GM19240 (cell line): ENCODE data around the gene PIEZO2.
A peak's percentile ranks its signal among the peaks of the same experiment; 100 is the strongest.

Experiments used
- DNase-seq: peaks from one replicate; pipeline ENCODE4 v3.0.0; 2011; ENCODE audit warnings: low spot score; ENCODE audit not compliant: insufficient read length

Gene PIEZO2

DNA sequence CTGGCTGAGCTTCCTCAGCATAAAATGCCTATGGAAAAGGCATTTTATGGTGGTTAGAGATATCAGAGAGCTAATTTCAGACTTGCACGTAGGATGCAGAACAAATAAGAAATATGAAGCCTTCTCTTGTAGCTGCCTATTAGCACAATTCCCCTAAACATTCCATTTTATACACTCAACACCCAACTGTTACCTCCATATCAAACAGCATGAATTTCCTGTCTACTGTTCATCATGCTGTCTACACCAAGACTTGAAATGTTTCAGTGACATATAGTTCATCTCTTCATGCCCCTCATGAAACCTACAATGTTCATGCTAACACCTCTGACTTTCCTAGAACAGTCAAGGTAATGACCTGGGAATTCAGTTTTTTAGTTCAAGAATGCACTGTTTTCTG, 249.9 kb downstream of the PIEZO2 start:
- no peak for DNase-seq

DNA sequence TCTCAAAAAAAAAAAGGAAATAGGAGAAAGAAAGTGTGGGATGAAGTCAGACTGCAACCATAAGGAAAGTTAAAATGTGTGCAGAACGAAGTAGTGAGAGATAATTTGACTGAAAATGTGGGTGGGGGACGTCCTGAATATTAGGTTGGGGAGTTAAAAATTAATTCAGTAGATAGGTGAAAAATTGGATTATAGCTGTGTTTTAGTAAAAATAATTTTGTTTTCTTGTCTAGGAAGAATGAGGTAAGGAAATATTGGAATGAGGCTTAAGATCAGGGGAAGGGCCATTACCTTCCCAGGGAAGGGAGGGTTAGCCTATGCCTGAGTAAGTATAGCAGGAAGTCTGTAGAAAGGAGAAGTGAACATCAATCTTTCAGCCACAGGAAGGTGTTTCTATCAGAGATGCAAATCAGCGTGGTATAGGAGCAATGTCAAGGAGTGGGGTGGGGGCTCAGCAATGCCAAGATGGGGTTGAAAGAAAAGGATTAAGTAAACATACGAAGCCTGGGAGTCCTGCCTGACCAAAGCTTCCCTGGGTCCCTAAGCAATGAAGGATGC, 250.9 kb downstream of the PIEZO2 start:
- DNase-seq: no peak

DNA sequence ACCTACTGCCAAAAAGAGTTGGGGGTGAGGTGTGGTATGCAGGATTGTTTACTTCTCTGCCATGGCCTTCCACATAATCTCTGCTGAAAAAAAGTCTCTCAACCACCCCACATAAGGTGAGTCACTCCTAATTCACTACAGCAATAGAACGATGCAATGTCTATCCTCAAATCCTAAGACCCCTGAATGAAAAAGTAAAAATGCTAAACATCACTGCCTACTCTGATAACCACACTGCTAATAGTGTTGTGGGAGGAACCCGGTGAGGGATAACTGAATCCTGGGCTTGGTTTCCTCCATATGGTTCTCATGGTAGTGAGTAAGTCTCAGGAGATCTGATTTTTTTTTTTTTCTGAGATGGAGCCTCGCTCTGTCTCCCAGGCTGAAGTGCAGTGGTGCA, 252.5 kb downstream of the PIEZO2 start:
- no peak for DNase-seq

DNA sequence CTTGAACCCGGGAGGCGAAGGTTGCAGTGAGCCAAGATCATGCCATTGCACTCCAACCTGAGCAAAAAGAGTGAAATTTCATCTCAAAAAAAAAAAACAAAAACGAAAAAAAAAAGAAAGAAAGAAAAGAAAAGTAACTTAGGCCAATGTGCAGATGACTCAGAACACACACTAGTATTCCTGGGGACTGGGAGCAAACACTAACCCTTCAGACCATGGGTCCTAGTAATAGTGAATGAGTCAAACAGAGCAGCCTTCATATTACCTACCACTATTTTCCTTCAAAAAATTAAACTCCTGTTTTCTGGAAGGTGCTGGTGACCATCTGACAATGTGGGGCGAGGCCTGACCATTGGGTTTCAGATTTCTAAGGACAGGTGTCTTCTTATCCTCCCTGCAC, 253.4 kb downstream of the PIEZO2 start:
- DNase-seq: no peak

DNA sequence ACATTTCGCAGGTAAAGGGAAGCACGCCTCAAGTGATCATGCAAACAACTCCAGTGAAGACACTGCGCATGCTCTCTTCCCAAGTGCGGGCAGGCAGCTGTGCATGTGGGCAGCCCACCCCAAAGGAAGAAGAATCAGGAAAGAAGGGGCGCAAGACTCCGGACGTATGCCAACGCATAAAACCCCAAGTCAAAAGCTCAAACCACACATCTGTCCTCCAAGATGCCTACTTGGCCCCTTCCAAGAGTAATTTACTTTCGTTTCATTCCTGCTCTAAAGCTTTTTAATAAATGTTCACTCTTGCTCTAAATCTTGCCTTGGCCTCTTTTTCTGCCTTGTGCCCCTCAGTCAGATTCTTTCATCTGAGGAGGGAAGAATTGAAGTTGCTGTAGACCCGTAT, 254.9 kb downstream of the PIEZO2 start:
- no peak for DNase-seq

DNA sequence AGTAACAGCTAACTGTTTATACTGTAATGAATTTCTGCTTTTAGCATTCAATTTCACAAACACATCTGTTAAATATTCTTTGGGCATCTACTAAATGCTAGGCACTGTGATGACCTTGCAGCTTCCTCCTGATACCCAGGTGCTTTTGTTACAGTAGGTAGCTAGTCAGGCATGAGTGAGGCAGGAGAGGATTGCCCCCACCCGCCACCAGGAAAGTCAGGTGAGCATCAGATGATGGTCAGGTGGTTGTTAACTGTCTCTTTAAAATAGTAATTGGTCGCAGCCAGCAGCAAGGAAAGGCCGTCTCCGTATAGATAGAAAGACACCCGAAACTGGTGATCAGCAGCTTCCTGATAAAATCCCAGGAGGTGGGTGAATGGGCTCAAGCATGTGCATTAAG, 255.6 kb downstream of the PIEZO2 start:
- no peak for DNase-seq

DNA sequence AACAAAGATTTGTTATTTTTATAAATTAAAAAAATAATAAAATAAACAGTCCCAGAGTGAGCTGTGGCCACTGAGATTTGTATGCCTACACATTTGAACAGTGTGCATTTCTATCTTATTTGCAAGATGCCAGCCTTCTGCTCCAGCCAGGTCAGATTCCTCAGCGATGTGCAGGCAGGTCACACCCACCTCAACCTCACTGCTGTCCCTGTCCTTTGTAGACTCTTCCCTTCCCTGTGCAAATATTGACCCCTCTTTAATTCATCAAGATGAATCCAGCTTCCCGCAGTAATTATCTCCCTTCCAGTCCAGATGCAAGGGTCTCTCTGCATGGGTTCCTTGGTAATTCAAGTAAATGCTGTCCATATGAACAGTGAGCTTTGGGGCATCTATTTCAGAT, 256.2 kb downstream of the PIEZO2 start:
- no peak for DNase-seq

DNA sequence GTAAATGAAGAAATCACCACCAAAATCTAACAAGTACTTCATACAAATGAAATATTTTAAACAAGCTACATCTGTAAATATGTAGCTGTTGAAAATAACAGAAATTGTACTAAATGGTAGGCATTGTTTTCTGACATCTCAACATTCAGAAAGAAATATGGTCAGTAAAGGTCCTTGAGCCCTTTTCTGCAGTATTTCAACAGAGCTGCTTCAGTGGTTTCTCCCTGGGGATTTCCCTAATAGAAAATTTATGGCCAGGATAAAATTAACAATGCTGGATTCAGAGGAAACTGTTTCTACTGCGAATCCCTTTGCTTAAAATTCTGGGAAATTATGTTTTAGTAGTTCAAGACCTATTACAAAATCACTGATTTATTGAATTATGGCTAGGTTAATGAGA, 256.6 kb downstream of the PIEZO2 start:
- DNase-seq: no peak

DNA sequence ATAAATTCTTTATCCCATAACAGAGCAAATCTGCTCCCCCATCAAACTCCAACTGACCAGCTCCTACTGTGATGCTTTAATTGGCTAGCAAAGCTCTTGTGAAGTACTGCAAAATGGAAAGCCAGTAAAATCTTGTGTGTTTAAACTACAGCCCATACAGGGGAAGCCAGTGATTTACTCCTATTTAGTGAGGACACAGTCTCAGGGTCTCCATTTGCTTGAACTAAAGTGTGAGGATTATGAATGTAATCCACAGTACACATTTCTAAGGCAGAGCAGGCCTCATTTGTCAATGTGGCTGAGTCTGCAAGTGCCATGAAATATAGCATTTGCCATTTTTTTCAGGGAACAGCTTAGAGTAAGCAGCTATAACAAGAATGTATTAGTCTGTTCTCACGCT, 259.3 kb downstream of the PIEZO2 start:
- DNase-seq: no peak

DNA sequence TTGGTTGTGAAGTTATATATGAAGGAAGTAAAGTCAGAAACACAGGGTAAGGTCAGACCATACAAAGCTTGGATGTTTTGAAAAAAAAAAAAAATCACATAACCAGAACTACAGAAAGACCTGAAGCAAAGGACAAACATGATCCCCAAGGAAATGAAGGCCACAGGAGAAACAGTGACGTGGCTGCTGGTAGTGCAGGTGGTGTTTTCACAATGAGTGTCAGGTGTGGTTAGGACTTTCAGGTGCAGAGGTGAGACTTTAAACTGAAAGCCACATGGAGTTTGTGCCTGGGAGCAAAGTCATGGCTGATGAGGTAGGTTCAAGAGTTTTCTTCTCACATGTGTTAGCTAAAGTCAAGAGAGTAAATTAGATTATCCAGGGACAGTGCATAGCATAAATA, 270.7 kb downstream of the PIEZO2 start:
- DNase-seq: peak; percentile 31

DNA sequence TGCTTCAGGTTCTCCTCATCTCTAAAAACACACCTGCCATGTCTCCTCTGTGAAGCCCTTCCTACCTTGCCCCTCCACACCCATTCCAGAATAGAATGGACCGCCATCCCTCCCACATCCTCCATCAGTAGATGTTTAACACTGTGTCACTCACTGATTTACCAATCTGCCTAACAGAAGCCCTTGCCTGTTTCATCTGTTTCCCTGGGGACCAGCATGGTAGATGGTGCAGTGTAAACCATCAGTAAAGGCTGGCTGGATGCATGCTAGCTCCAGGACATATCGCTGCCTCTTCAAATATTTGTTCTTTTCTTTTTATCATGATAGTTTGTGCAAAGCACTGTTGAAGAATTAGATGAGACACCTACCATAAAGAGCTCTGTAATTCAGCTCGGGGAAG, 271.4 kb downstream of the PIEZO2 start:
- DNase-seq: no peak

DNA sequence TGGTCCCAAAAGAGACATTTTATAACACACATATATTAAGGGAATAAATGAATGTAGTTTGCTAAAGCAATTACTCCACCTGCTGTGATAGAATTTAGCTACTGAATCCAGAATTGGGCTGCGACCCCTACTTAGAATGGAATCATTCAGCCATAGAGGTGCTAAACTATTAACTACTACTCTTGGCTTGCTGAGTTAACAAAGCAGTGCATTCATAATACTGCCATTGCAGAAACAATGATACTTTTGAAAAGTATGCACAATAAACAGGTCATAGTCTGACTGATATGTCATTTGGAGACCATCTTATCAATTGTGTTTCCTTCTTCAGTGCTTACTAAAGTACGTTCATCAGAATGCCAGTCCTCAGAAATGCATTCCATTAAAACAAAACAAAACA, 273.6 kb downstream of the PIEZO2 start:
- DNase-seq: no peak

DNA sequence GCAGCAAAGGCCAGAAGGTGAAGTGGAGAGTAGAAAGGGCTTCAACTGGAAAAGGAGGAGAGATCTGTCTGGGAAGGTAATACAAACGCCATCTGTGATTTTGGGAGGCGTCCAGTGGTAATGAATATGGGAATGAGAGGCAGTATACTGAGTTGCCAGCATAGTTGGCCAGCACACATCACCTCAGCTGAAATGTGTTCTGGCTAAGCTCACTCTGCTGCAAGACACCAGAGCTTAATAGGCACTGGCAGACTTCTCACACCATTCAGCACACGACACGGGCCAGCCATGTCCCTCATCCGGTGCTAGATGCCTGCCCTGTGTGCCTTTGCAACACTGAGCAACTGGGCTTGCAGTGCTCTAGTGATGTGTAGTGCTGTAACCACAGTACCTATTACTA, 277.1 kb downstream of the PIEZO2 start:
- no peak for DNase-seq

DNA sequence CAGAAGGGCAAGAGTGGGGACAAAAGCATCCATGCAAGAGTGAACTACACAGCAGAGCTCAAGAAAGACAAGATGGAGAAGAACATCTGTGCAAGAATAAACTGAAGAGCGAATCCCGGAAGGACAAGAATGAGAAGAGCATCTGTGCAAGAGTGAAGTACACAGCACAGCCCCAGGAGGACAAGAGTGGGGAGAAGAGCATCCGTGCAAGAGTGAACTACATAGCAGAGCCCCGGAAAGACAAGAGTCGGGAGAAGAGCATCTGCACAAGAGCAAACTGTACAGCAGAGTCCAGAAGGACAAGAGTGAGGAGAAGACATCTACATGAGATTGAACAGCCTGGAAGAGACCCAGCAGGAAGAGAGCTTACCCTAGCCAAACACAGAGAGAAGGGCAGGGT, 284.6 kb downstream of the PIEZO2 start:
- DNase-seq: no peak

DNA sequence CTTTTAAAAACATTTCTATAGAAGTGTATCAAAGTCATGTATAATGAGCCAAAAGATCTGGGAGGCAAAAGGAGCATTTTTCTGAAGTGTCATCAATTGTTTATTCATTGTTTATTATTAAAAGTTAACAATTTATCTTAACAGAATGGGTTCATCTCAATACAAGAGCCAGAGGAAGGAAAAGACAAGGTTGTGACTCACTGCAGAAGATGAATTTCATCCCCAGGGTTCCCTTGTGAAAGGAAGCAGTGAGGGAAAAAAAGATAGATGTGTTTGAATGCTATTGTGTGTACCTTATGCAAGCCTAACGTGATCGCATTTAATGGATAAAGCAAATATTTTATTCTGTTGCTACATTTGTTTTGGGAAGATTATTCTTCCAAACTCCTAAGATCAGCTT, 286.3 kb downstream of the PIEZO2 start:
- no peak for DNase-seq

DNA sequence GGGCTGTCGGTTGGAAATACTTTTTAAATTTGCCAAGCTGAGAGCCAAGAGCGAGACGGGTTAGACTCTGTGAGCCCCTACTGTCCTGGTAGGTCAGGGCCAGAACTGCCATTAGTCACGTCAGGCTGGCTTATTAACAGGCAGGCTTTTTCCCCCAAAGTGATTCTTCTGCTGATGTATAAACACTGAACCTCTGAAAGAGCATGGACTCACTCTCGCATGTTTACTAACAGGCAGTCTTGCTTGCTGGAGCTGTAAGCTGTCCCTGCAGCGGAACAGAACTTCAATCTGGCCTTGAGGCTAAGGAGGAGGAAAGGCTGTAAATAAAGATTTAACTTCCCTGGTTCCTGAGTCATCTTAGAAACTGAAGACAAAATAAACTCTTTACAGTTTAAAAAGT, 288.4 kb downstream of the PIEZO2 start:
- no peak for DNase-seq

DNA sequence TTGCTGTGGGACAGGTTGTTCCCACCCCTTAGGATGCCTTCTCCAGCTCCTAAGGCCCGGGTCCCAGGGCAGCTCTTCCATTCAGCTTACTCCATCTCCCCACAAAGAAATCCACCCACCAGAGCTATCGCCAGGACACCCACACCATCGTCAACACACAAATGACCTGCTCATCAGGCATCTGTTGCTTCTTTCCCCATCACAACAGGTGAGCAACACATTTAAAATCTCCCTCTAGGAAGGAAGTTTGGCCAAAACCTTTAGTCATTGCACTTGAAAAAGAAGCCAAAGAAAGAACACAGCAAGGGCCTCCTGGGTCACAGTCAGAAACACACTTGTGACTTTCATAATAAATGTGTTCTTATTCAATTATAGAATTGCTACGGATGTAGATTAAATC, 289.0 kb downstream of the PIEZO2 start:
- no peak for DNase-seq

DNA sequence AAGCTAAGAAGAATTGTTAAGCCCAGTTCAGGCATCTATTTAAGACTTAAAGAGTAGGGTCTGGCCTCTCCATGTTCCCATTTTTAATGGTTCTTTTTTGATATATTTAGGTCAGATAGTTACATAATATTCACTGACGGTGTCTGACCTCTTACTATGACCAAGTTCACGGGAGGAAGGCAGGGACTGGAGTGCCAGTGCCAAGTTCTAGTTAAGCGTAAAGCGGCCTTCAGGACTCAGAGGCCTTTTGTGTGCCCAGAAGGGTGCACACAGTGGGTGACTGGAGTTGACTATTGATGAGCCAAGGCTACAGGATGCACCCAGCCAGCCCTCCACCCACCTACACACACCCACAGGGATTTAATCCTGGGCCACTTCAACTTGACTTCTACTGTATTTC, 290.9 kb downstream of the PIEZO2 start:
- DNase-seq: no peak

DNA sequence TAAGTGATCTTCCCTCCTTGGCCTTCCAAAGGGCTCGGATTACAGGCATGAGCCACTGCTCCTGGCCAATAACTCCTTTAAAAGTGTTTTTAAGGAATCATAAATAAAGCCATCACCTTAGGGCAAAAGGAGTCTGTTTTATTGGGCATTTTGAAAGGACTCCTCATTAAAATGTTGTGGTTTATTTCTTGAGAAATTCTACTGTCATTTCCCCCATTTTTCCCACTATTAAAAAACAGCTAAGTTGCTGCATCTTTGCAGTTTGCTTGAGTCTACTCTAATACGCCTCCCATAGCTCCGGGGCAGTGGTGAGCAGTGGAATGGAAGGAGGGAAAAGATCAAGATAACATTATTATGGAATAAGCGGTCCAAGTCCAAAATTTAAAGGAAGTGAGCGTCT, 293.2 kb downstream of the PIEZO2 start:
- DNase-seq: no peak

DNA sequence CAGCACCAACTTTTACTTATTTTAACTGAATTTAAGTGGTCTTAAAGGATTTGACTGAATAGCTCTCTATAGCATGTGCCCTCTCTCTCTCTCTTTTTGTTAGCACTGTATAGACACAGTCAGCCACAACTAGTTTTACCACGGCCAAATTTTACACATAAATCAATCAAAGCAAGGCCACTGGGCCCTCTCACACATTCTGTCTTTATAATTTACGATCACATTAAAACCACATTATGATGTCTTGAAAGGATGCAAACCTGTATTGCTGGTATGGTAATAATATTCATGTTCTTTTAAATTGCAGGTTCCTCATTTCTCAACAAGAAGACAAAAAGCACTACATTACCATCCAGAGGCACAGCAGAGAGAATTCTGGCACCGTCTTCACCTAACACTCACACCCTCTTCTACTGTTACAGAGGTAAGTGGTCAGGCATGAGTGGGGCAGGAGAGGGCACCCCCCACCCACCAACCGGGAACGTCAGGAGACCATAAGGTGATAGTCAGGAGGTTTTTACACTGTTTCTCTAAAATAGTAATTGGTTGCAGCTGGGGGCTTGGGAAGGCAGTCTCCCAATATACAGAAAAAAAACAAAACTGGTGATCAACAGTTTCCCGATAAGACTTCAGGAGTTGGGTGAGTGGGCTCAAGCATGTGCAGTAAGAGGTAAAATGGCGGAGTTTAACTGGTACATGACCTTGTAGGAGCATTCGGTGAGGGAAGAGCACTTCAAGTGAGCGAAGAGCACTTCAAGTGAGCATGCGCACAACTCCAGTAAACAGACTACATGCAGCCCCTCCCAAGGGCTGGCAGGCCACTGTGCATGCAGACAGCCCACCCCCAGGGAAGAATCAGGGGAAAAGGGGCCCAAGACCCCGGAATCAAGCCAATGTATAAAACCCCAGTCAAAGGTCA, 296.7 kb downstream of the PIEZO2 start:
- no peak for DNase-seq

DNA sequence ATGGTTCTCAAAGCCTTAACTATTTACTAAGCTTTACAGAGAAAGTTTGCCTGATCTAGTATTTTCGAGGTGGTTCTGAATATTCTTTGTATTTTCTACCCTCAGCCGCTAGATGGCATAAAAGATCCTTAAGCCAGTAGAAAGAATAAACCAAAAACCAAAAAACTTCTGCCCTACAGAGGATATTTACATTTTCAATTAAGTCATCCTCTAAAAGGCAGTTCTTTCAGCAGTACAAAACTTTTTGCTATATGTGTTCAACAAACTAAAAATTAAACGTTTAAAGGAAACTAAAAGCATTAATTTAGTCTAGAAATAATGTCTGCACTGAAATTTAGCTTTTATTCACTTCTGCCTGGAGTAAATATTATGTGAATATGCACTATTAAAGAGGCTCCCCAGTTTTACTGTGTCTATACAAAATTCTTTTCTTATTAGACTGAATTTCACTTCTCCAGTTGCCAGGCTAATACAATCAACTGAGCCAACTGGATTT, 297.5 kb downstream of the PIEZO2 start:
- DNase-seq: peak; percentile 20

DNA sequence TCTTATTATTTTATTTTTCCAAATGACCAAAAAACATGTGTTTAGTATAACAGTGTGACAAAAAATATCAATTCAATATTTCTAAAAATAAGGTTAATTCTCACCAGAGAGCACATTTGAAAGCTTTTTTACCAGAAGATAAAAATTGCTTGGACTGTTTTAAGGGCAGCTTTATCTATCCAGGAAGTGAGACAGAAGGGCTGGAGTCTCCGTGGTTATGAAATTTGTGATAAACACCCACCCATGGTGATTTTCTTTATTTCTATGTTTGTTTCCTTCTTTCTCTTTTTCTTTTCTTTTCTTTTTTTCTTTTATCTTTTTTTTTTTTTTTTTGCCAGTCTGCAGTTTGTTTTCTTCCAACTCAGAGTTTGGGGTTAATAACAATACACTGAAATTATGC, 298.5 kb downstream of the PIEZO2 start:
- DNase-seq: no peak

DNA sequence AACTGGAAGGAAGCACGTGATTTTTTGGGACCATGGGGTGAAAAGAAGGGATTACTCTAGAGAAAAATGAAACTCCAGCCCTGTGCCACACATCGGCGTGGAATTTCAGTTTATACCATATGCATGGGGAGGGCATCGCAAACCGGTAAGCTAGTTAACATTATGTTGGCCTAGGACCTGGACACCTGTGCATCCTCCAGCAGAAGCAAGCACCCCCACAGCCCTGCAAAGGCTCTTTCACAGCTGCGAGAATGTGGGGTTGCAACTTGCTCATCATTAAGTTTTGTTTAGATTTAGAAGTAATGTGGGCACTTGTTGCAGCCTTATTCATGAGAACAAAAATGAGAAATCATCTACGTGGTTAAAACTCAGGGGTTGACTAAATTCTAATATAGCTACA, 299.2 kb downstream of the PIEZO2 start:
- DNase-seq: no peak
